GF-D8 (cell line): Measurements from ENCODE around the gene NSUN6.

Experiments
- DNase-seq: peaks from one replicate; lab custom pipeline; 2025; lab: John Stamatoyannopoulos, UW

Gene NSUN6

DNA sequence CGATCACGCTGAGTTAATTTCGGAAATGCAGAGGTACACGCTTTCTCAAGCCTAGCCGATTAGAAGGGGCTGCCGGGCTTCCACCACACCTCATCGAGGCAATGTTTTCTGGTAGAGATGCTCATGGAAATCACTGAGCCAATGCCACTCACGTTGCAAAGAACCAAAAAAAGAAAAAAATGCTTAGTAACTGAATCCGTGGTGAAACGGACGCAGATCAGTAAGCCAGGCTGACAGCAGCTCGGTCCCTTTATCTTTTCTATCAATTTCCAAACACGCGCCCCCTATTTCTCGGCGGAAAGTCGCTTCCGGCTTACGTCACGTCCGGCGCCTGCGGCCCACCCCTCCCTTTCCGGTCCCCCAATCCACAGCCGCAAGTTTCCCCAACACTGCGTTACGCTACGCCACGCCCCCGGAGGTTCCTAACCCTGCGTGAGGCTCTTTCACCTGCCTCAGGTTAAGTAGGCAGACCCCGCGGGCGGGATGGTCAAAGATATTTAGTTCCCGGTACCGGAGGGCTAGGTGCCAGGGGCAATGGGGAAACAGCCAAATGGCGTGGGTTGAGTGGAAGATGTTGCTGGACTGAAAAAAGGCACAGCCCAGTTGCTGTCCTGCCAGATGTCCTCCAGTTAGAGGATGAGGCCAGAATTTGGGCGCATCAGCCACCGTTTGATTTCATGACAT, at the start of gene NSUN6:
TSS of gene NSUN6 (minus strand) at position 264 of the 684 bp plus-strand sequence. CDS start 384 bp downstream, outside the sequence.
- peak; percentile 78 for DNase-seq

GRCh38 chr10:18699849-18700840, 48.8 kb upstream of the NSUN6 start:
- DNase-seq, result no peak

GRCh38 chr10:18690541-18690940, 39.2 kb upstream of the NSUN6 start:
- no peak for DNase-seq

GRCh38 chr10:18689498-18689897, 38.1 kb upstream of the NSUN6 start:
- DNase-seq, result no peak

DNA sequence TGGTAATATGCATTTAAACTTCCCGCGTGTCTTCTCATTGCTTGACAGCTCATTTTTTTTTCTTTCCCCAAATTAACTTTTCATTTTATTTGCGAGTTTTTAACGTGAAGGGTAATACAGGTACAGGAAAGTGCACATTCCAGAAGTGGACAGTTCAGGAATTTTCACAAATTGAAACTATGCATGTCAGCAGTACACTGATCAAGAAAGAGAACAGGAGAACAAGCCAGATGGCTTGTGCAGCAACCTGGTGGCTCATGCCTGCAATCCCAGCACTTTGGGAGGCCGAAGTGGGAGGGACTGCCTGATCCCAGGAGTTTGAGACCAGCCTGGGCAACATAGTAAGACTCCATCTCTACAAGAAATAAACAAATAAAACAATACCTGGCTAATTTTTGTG, 36.3 kb upstream of the NSUN6 start:
- no peak for DNase-seq

DNA sequence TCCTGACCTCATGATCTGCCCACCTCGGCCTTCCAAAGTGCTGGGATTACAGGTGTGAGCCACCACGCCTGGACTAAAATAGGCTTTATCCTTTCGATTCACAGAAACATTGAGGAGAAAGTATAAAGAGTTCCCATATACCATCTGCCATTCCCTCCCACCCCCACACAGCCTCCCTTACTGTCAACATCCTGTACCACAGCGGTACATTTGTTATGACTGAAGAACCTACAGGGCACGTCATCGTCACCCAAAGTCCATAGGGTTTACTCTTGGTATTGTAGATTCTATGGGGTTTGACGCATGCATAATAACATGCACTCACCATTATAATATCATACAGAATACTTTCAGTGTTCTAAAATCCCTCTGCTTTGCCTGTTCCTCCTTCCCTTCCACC, 35.8 kb upstream of the NSUN6 start:
- DNase-seq, result no peak

- DNase-seq, result no peak
Measured at GRCh38 chr10:18685555-18685954, 34.2 kb upstream of the NSUN6 start.

DNA sequence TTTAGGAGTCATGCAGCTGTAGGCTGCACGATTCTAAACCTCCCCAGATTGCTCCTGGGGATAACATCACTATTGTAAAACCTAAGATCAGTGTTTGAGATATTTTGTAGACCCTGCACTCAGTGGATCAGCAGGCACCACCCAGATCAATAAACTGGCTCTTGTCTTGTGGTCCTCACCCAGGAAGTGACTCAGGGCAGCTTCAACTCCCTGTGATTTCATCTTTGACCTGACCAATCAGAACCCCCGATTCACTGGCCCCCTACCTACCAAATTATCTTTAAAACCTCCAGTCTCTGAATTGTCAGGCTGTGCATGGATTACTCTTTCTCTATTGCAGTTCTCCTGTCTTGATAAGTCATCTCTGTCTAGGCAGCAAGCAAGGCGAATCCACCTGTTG, 33.6 kb upstream of the NSUN6 start:
- DNase-seq, result no peak

- DNase-seq, result no peak
Measured at GRCh38 chr10:18684416-18684815, 33.0 kb upstream of the NSUN6 start.

DNA sequence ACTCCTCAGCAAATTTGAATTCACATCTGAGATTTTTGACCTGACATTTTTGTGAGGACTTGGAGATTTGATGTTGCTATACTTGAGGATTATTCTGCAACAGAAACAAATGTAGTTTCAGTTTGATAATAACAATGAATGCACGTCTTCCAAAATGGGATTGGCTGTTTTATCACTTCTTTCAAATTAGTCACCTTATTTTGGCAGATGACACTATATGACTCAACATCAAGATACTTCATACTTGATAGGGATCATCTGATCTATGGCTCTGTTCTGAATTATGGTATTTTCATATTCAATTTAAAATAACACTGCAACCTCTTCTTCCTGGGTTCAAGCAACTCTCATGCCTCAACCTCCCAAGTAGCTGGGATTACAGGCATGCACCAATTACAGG, 32.0 kb upstream of the NSUN6 start:
- DNase-seq, result no peak

GRCh38 chr10:18681971-18682411, 30.6 kb upstream of the NSUN6 start:
- DNase-seq, result no peak

DNA sequence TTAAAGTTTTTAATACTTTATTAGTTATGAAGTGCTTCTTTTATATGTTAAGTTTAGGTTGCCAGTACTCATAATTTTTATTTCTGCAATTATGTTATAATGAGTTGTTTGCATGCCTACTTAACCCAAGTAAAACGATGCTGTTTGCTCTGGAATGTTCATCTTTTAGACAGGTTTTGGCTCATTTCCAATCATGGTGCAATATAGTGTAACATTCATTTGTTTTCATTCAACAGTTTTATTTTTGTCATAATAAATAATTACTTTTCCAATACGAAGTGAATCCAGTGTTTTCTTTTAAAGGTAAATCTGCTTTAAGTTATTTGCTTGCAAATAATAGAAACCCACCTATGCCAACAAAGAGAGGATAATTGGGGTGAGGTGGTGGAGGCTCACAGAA, 30.0 kb upstream of the NSUN6 start:
- no peak for DNase-seq

DNA sequence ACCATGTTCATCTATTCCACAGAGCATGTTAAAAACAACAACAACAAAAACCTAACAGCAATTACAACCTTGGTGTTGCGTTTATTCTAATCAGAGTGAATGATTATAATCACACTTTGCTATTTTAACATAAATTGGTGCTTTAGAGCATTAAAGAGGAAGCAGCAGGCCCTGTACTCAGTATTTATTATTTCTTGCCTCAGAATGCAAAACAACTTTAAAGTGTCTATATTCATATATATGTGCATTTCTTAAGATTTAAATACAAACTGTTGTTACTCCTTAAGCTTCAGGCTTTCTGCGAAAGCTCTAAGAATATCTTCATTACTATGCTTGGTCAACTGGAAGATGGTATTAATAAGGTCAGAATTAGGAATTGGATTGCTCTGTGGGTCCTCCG, 29.4 kb upstream of the NSUN6 start:
- no peak for DNase-seq

DNA sequence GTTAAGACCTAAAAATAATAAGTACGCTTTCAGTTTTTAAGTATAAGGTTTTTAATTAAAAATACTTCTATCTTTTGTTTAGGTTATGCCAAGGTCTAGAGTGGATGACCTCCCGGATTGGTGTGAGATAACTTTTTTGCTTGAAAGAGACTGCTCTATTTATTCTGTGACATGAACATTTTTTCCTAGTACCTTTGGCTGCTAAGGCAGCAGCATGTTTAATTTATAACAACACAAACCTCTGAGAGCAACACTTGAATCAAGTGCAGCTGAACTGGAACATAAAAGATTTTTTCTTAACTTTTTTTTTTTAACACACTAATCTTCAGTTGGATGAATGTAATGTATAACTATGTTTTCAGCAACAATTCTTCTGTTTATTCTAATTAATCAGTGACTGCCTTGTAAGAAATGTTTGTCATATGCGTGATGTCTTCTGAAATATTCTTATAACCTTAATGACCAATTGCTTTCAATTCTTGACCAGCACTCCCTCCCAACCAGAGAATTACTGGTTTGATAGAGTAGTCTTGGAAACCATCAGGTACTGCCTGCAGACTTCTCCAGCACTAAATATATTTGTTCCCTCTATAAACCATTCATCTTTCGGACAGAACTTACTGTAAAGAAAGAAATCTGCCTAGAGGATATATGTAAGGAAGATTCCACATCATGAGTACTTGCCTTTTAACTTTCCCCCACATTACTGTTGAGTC, 23.9 kb upstream of the NSUN6 start:
- DNase-seq, result no peak

DNA sequence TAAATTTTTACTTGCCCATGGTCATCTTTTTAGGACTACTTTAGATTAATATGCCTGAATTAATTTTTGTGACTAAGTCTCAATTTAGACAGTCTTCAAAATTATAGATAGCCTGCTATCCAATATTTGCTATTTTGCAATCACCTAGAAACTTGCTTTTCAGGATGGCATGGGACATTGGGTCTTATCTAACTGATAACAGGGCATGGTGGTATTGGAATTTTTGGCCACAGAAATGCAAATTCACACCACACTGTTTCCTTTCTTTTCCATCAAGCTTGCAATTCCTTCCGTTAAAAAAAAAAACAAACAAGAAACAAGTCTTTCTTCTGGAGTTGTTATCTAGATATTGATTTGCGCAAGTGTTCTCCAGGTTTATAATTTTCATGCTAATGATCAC, 16.6 kb upstream of the NSUN6 start:
- no peak for DNase-seq

GRCh38 chr10:18666810-18667209, 15.4 kb upstream of the NSUN6 start:
- DNase-seq, result no peak

DNA sequence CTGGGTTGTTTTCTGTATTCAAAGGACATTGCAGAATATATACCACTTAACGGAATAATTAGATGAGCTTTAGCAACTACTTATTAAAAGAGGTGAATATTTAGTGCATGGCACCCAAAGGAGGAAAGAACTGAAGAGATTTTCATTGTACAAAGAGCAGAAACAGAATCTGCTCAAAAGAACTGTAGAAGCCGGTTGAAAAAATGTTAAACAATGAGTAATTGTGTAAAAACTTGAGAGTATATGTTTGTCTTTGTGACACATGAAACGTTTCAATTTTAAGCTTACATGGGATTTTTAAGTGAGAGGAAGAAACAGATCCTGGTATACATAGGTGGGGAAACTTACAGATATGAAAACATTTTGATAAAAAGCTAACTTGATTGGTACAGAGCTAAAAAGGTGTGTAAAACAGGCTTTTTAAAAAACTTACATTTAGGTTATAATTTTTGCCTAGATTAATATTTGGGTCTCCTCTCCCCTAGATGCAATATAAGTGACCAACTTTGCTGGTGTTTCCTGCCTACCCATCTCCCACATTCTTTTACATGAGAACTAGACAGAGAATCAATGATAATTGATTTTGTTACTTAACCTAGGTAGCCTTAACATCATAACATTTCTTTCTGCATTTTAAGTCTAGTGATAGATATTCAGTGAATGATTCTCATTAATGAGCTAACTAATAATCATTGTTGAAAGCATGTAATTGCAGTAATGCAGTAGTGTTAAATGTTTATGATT, 14.6 kb upstream of the NSUN6 start:
- DNase-seq, result no peak

DNA sequence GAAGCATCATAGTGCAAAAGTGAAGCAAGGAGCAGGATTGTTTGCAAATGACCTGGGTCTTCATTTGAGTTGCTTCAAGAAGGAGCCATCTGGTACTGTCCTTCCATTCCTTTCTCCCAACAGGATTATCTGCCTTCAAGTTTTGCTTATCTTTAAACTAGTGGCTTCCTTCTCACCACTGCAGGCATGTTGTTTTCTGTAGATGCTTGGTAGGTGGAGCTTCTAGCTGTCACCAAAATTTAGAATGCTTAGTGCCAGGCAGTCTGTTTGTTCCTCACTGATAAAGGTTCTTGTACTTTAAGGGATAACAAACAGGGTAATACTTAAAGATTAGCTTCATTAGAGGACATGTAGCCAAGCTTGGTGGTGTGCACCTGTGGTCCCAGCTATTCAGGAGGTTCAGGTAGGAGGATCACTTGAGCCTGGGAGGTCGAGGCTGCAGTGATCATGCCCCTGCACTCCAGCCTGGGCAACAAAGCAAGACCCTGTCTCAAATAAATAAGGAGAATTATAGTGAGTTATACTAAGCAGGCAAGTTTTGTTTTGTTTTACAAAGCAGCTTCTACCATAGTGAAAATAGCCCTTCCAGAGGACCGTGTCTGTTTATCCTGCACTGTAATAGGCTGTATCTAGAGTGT, 13.6 kb upstream of the NSUN6 start:
- no peak for DNase-seq

- no peak for DNase-seq
Measured at GRCh38 chr10:18660816-18661431, 9.5 kb upstream of the NSUN6 start.

GRCh38 chr10:18659819-18660535, 8.6 kb upstream of the NSUN6 start:
- DNase-seq, result no peak
